HUES6 (cell line): ENCODE results near the gene SLC13A1.

ENCODE experiments used
- H3K27ac ChIP-seq: 2 replicates; pipeline ENCODE4 v1.7.0; 2013; ENCODE audit warnings: low read depth, mild to moderate bottlenecking, low read length, inconsistent platforms
- H3K27me3 ChIP-seq: 2 replicates; pipeline ENCODE4 v1.6.1; 2013; ENCODE audit warnings: low read length; ENCODE audit not compliant: control insufficient read depth, insufficient read depth
- H3K36me3 ChIP-seq: 2 replicates; pipeline ENCODE4 v1.6.1; 2013; ENCODE audit warnings: low read length; ENCODE audit not compliant: control insufficient read depth, insufficient read depth
- H3K4me1 ChIP-seq: 2 replicates; pipeline ENCODE4 v1.6.1; 2013; ENCODE audit warnings: low read length; ENCODE audit not compliant: control insufficient read depth, insufficient read depth
- H3K4me3 ChIP-seq: 2 replicates; pipeline ENCODE4 v1.5.1; 2013; ENCODE audit warnings: low read depth, low read length
- H3K9ac ChIP-seq: one replicate; pipeline ENCODE4 v1.6.1; 2013; ENCODE audit warnings: mild to moderate bottlenecking, low read length
- H3K9me3 ChIP-seq: 2 replicates; pipeline ENCODE4 v1.6.1; 2013; ENCODE audit warnings: low read depth, low read length; ENCODE audit not compliant: control insufficient read depth, insufficient read depth

SLC13A1 gene

DNA sequence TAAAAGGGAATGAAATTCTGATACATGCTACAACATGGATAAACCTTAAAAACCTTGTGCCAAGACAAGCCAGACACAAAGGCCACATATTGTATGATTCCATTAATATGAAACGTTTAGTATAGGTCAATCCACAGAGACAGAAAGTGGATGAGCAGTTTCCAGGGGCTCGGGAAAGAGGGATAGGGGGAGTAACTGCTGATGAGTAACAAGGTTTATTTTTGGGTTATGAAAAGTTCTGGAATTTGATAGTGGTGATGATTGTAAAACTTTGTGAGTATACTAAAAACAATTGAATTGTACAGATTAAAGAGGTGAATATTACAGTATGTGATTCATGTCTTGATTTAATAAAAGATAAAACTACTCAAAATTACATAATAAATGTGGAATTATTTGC, 19.1 kb upstream of the SLC13A1 start:
- Histone ChIP-seq H3K27ac (no peak overlapping the region), H3K9me3 (peaks cover 30% of the 10 kb centered on the region), H3K9ac (no peak overlapping the region)

DNA sequence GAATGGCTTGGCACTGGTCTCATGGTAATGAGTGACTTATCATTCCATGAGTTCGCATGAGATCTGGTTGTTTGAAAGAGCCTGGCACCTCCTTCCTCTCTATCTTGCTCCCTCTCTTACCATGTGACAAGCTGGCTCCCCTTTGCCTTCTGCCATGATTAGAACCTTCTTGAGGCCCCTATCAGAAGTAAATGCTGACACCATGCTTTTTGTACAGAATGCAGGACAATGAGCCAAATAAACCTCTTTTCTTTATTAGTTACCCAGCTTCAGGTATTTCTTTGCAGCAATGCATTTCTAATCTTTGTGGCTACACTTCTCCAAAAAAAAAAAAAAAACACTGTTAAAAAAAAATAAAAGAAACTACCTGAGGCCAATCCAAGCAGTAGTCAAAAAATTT, 17.1 kb upstream of the SLC13A1 start:
- Histone ChIP-seq H3K27ac (no peak overlapping the region), H3K36me3 (no peaks in the 10 kb centered on the region), H3K4me1 (no peaks in the 10 kb centered on the region), H3K27me3 (no peaks in the 10 kb centered on the region), H3K9ac (no peak overlapping the region), H3K4me3 (no peak overlapping the region), H3K9me3 (peaks cover 30% of the 10 kb centered on the region)

More for the DNA sequence above, 19.1 kb upstream of the SLC13A1 start:
- H3K4me3 ChIP-seq, result no peak overlapping the region
- no peaks in the 10 kb centered on the region for H3K4me1 ChIP-seq
- no peaks in the 10 kb centered on the region for H3K36me3 ChIP-seq
- no peaks in the 10 kb centered on the region for H3K27me3 ChIP-seq

DNA sequence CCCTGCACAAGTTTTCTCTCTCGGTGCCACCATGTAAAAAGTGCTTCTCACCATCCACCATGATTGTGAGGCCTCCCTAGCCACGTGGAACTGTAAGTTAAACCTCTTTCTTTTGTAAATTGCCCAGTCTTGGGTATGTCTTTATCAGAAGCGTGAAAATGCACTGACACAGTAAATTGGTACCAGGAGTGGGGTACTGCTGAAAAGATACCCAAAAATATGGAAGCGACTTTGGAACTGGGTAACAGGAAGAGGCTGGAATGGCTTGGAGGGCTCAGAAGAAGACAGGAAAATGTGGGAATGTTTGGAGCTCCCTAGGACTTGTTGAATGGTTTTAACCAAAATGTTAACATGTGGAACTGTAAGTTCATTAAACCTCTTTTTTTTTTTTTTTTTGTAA, 15.6 kb upstream of the SLC13A1 start:
- H3K9me3 ChIP-seq, result peaks cover 30% of the 10 kb centered on the region
- H3K4me3 ChIP-seq, result no peak overlapping the region
- no peaks in the 10 kb centered on the region for H3K36me3 ChIP-seq
- H3K27me3 ChIP-seq, result no peaks in the 10 kb centered on the region
- H3K4me1 ChIP-seq, result peaks cover 5% of the 10 kb centered on the region; the same call in 1 of the 2 replicates
- H3K27ac ChIP-seq, result no peak overlapping the region
- no peak overlapping the region for H3K9ac ChIP-seq

DNA sequence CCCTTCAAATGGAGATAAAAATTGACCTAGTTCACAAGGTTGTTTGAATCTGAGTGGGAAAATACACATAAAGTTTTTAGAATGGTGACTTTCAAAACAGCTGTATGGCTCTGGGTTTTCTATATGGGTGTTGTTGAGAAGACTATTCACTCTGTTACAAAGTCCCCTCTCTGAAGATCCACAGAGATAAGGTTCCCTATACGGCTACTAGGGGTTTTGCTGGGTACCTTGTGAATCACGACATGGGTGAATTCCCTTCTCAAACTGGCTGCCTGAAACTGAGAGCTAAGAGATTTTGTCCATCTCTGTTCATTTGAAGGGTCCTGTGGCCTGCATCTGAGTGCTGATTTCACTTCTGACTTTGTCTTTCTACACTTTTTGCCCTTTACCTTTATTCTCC, 11.8 kb upstream of the SLC13A1 start:
- H3K36me3 ChIP-seq, result no peaks in the 10 kb centered on the region
- no peak overlapping the region for H3K27ac ChIP-seq
- no peak overlapping the region for H3K4me3 ChIP-seq
- H3K9me3 ChIP-seq, result peaks cover 20% of the 10 kb centered on the region
- H3K9ac ChIP-seq, result no peak overlapping the region
- H3K27me3 ChIP-seq, result no peaks in the 10 kb centered on the region
- H3K4me1 ChIP-seq, result peaks cover 5% of the 10 kb centered on the region; the same call in 1 of the 2 replicates

DNA sequence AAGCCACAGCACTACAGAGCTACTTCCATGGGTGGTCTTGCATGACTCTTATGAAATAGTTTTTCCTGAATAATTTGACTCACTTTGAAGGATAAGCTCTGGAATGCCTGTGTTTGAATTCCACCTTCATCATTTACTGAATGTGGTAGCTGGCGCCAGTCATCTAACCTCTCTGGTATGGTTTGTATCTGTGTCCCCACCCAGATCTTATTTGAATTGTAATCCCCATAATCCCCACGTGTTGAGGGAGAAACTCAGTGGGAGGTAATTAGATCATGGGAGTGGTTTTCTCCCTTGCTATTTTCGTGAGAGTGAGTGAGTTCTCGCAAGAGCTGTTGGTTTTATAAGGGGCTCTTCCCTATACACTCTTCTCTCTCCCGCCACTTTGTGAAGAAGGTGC, 11.2 kb upstream of the SLC13A1 start:
- Histone ChIP-seq H3K36me3 (no peaks in the 10 kb centered on the region), H3K9ac (no peak overlapping the region), H3K27me3 (no peaks in the 10 kb centered on the region), H3K9me3 (peaks cover 18% of the 10 kb centered on the region), H3K27ac (no peak overlapping the region), H3K4me1 (peaks cover 5% of the 10 kb centered on the region; the same call in 1 of the 2 replicates), H3K4me3 (no peak overlapping the region)

DNA sequence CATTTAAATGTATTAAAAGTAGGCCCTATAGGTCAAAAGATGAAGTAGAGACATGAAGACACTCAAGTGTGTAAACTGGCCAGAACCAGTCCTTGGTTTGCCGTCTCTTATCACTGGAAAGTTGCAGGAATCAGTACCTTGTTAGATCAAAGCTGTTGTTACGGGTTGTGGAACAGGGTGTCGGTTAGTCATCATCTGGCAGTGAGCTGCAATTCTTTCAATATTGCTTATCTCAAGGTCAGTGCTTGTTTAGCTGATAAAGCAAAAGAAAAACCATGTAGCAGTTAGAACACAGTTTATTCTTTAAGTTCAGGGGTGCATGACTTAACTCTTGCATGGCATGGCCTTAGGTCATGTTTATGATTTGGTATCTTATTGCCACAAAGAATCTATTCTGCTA, 10.0 kb upstream of the SLC13A1 start:
- H3K4me1 ChIP-seq, result peaks cover 8% of the 10 kb centered on the region; the same call in 1 of the 2 replicates
- H3K9me3 ChIP-seq, result peaks cover 6% of the 10 kb centered on the region
- H3K27me3 ChIP-seq, result no peaks in the 10 kb centered on the region
- H3K27ac ChIP-seq, result no peak overlapping the region
- H3K4me3 ChIP-seq, result no peak overlapping the region
- no peaks in the 10 kb centered on the region for H3K36me3 ChIP-seq
- no peak overlapping the region for H3K9ac ChIP-seq

DNA sequence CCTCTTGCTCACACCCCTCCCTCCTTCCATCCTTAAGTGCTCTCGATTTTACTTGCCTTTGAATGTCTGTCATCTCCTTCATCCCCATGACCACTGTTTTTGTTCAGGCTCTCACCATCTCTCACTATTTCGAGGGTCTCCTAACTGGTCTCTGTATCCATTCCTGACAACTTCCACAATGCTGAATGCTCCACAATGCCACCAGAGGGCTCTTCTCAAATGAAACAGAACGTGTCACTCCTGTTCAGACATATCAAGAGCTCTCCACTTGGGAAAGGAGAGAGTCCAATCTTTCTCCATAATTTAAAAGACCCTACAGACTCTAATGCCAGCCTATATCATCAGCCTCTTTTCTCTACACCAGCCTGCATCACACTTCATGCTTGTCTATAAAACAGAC, 9.0 kb upstream of the SLC13A1 start:
- no peak overlapping the region for H3K4me3 ChIP-seq
- peaks cover 8% of the 10 kb centered on the region; the same call in 1 of the 2 replicates for H3K4me1 ChIP-seq
- H3K9me3 ChIP-seq, result no peaks in the 10 kb centered on the region
- H3K27me3 ChIP-seq, result no peaks in the 10 kb centered on the region
- no peak overlapping the region for H3K9ac ChIP-seq
- H3K27ac ChIP-seq, result no peak overlapping the region
- no peaks in the 10 kb centered on the region for H3K36me3 ChIP-seq

DNA sequence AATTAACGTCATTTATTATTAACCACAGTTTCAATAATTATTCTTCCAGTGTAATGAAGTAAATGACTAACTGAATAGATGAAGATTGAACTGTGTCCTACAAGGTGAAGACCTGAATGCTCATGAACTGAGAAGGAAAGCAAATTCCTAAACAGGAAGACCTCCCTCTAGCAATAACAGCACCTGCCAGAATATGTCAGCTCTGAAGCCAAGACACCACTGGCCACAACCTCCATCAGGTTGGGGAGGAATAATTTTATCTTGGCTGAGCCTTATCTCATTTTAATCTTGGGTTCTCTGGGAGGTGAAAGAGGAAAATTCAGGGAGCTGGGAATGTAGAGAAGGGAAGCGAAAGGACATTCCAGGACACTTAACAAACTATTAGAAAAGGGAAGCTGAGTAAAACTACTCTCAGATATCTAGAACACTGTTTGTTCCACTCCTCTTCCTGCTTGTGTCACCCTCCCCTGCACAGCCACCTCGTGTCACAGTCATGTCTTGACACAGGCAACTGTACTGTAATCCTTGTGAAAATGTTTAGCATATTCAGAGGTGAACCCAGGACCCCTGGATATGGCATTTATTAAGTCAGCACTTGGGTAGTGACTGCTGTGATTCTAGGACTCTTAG, 4.6 kb upstream of the SLC13A1 start:
- Histone ChIP-seq H3K9me3 (no peaks in the 10 kb centered on the region), H3K9ac (no peak overlapping the region), H3K27me3 (no peaks in the 10 kb centered on the region), H3K27ac (no peak overlapping the region), H3K4me1 (peaks cover 2% of the 10 kb centered on the region; the same call in 1 of the 2 replicates), H3K36me3 (no peaks in the 10 kb centered on the region), H3K4me3 (no peak overlapping the region)

DNA sequence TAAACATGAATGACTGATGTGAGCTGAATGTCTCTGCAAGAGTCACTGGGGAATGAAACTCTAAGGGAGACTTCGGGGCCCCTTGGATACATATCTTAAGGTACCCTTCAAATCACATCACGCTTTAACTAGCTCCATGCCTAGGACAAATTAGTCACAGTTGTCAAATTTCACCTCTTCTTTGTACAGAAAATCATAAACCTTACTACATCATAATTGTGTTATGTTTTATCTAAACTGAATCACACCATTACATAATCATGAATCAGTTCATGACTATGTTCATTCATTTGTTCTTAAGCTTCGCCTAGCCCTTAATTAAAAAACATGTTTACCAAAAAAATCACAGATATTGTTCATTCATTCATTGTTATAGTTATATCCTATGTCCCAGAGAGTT, 2.1 kb upstream of the SLC13A1 start:
- Histone ChIP-seq H3K9me3 (no peaks in the 10 kb centered on the region), H3K27me3 (no peaks in the 10 kb centered on the region), H3K4me1 (peaks cover 2% of the 10 kb centered on the region; the same call in 1 of the 2 replicates), H3K27ac (no peak overlapping the region), H3K4me3 (no peak overlapping the region), H3K36me3 (no peaks in the 10 kb centered on the region), H3K9ac (no peak overlapping the region)

DNA sequence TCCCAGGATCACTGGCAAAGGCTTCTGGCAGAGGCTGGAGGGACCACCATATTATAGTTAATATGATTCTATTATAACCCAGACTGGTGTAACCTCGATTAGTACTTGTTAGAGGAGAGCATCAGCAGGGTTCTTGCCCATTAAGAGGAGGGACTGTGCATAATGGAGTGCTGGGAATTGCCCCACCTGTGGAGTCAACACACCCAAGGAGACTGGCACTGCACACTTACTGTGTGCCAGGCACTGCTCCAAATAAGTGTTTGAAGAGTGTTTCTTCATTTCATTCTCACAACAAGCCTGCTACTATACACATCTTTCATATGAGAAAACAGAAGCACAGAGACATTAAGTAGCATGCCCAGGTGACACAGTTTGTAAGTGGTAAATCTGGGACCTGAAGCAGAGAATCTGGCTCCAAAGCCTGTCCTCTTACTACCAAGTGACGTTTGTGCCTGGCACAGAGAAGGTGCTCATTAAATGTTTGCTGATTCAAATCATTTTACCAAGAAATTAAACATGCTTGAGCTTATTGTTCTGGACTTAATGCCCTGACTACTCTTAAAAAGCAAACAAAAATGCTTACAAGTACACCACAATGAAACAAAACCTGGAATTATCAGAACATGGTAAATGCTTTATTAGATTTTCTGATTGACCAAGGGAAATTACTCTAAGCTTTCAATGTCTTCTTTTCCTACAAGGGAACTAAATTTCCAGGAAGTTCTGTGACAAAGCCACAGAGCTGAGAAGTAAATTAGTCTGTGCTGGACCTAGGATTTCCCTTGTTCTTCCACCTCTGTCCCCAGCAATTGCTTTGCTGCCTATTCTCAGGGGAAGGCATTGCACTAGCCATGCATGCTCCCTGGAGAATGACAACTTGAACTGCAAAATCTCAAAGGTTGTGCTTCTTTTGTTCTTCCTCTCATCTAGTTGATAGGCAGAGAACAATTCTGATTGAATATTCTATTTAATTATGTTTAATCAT, 809 bp downstream of the SLC13A1 start:
- H3K4me3 ChIP-seq, result no peak overlapping the region
- no peaks in the 10 kb centered on the region for H3K9me3 ChIP-seq
- H3K27ac ChIP-seq, result no peak overlapping the region
- H3K9ac ChIP-seq, result no peak overlapping the region
- H3K4me1 ChIP-seq, result no peaks in the 10 kb centered on the region
- no peaks in the 10 kb centered on the region for H3K36me3 ChIP-seq
- H3K27me3 ChIP-seq, result no peaks in the 10 kb centered on the region

DNA sequence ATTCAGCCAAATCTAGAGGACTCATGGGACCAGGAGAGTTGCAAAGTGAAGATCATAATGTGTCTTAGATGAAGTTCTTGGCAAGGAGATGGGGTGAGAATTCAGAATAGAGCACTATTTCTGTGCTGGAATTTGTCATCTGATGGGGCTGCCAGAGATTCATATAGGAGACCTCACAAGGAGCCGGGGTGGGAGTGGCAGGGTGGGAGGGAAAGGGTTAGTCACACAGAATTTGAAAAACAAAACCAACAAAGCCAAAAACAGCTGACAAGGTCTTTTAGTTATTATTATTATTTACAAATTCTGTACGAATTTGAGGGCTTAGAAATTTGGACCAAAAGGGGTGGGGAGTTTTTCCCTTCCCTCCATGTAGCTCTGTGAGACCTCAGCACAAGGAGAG, 1.7 kb downstream of the SLC13A1 start:
- H3K4me1 ChIP-seq, result no peaks in the 10 kb centered on the region
- no peak overlapping the region for H3K27ac ChIP-seq
- H3K9me3 ChIP-seq, result no peaks in the 10 kb centered on the region

More for the DNA sequence above, 1.7 kb downstream of the SLC13A1 start:
- Histone ChIP-seq H3K9ac (no peak overlapping the region), H3K36me3 (no peaks in the 10 kb centered on the region), H3K27me3 (no peaks in the 10 kb centered on the region), H3K4me3 (no peak overlapping the region)
